MM.1S (cell line): Measurements from ENCODE around the gene FBP1.
A peak's percentile ranks its signal among the peaks of the same experiment; 100 is the strongest.

ENCODE experiments used
- DNase-seq: peaks from one replicate; pipeline ENCODE4 v3.0.0-alpha.2; 2015
- H2AFZ ChIP-seq: fragments of 300-600 bp; sonication (generic); 2 replicates; pipeline ENCODE4 v1.6.0; 2016; ENCODE audit warnings: antibody characterized with exemption, low read length
- H3F3A ChIP-seq: fragments of 300-600 bp; sonication (generic); 2 replicates; pipeline ENCODE4 v1.6.1; 2016; ENCODE audit warnings: mild to moderate bottlenecking, antibody characterized with exemption, low read length, moderate library complexity, mixed read lengths; ENCODE audit not compliant: insufficient read depth
- H3K27ac ChIP-seq: fragments of 300-600 bp; sonication (generic); 2 replicates; pipeline ENCODE4 v1.5.1; 2016; ENCODE audit warnings: mild to moderate bottlenecking, low read length
- H3K27me3 ChIP-seq: fragments of 300-600 bp; sonication (generic); replicated peaks from 2 replicates; pipeline ENCODE4 v1.6.0; 2016; ENCODE audit warnings: low read length; ENCODE audit not compliant: insufficient read depth
- H3K36me3 ChIP-seq: fragments of 300-600 bp; sonication (generic); replicated peaks from 2 replicates; pipeline ENCODE4 v1.6.1; 2016; ENCODE audit warnings: mild to moderate bottlenecking, low read length, mixed read lengths; ENCODE audit not compliant: insufficient read depth
- H3K4me1 ChIP-seq: fragments of 300-600 bp; sonication (generic); 2 replicates; pipeline ENCODE4 v1.6.1; 2016; ENCODE audit warnings: low read length, mixed read lengths
- H3K4me2 ChIP-seq: fragments of 300-600 bp; sonication (generic); 2 replicates; pipeline ENCODE4 v1.6.0; 2016; ENCODE audit warnings: low read depth, low read length
- H3K4me3 ChIP-seq: fragments of 300-600 bp; sonication (generic); 2 replicates; pipeline ENCODE4 v1.5.1; 2016; ENCODE audit warnings: low read length, mixed read lengths
- H3K79me2 ChIP-seq: fragments of 300-600 bp; sonication (generic); 2 replicates; pipeline ENCODE4 v1.6.1; 2016; ENCODE audit warnings: mixed run types, low read length, mixed read lengths
- H3K9ac ChIP-seq: fragments of 300-600 bp; sonication (generic); 2 replicates; pipeline ENCODE4 v1.6.1; 2016; ENCODE audit warnings: low read length, mixed read lengths
- H3K9me2 ChIP-seq: fragments of 300-600 bp; sonication (generic); replicated peaks from 2 replicates; pipeline ENCODE4 v1.6.1; 2016; ENCODE audit warnings: mild to moderate bottlenecking, low read length, mixed read lengths; ENCODE audit not compliant: insufficient read depth
- H3K9me3 ChIP-seq: fragments of 300-600 bp; sonication (generic); replicated peaks from 2 replicates; pipeline ENCODE4 v1.6.1; 2016; ENCODE audit warnings: mild to moderate bottlenecking, low read length, mixed read lengths; ENCODE audit not compliant: insufficient read depth
- H4K20me1 ChIP-seq: fragments of 300-600 bp; sonication (generic); 2 replicates; pipeline ENCODE4 v1.6.1; 2016; ENCODE audit warnings: mild to moderate bottlenecking, low read length, moderate library complexity, mixed read lengths; ENCODE audit not compliant: insufficient read depth
- EZH2 ChIP-seq: fragments of 300-600 bp; sonication (generic); optimal IDR thresholded peaks from 2 replicates; pipeline ENCODE3; 2017; ENCODE audit warnings: low read depth, mild to moderate bottlenecking, antibody characterized with exemption, low read length, mixed read lengths
- EZH2phosphoT487 ChIP-seq: fragments of 300-600 bp; sonication (generic); IDR thresholded peaks from 2 replicates; pipeline ENCODE4 v1.6.1; 2018; ENCODE audit warnings: antibody characterized with exemption, low read length
- TF ChIP-seq, protein P1 (sequence below): fragments of 300-600 bp; sonication (generic); IDR thresholded peaks from 2 replicates; pipeline ENCODE4 v1.5.1; 2016; ENCODE audit warnings: antibody characterized with exemption, low read length, mixed read lengths

The FBP1 gene

DNA sequence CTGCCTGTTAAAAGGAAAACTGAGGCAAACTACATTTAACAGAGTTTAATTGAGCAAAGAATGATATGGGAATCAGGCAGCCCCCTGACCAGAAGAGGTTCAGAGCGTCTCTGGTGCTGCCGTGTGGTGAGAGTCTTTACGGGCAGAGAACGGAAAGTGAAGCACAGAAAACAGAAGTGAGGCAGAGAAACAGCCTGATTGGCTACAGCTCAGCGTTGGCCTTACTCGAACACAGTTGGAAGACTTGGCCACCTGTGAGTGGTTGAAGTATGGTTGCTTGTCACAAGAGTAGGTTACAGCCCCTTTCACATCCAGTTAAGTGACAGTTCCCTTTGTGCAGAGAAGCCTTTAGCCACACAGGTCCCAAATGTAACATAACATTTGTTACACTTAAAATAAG, 16.9 kb upstream of the FBP1 start:
- Histone ChIP-seq H3K9me3 (no peaks in the 10 kb centered on the region), H2AFZ (peak overlapping the region; percentile 67), H3K9me2 (no peaks in the 10 kb centered on the region), H3K4me3 (peak overlapping the region; percentile 71), H3K36me3 (no peaks in the 10 kb centered on the region), H3K79me2 (no peaks in the 10 kb centered on the region), H3K4me2 (peak overlapping the region; percentile 97), H3K9ac (peak overlapping the region; percentile 89), H4K20me1 (no peaks in the 10 kb centered on the region), H3F3A (peaks cover 16% of the 10 kb centered on the region; the same call in 1 of the 2 replicates), H3K27ac (peak overlapping the region; percentile 78), H3K27me3 (no peaks in the 10 kb centered on the region), H3K4me1 (peaks cover 11% of the 10 kb centered on the region)
- DNase-seq, result peak; percentile 94
- TF ChIP-seq EZH2, result no peak
- TF ChIP-seq, protein P1, sequence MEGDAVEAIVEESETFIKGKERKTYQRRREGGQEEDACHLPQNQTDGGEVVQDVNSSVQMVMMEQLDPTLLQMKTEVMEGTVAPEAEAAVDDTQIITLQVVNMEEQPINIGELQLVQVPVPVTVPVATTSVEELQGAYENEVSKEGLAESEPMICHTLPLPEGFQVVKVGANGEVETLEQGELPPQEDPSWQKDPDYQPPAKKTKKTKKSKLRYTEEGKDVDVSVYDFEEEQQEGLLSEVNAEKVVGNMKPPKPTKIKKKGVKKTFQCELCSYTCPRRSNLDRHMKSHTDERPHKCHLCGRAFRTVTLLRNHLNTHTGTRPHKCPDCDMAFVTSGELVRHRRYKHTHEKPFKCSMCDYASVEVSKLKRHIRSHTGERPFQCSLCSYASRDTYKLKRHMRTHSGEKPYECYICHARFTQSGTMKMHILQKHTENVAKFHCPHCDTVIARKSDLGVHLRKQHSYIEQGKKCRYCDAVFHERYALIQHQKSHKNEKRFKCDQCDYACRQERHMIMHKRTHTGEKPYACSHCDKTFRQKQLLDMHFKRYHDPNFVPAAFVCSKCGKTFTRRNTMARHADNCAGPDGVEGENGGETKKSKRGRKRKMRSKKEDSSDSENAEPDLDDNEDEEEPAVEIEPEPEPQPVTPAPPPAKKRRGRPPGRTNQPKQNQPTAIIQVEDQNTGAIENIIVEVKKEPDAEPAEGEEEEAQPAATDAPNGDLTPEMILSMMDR, result no peak
- no peak for TF ChIP-seq EZH2phosphoT487

- H3K4me1 ChIP-seq, result peaks cover 11% of the 10 kb centered on the region
- no peaks in the 10 kb centered on the region for H3K36me3 ChIP-seq
- no peaks in the 10 kb centered on the region for H4K20me1 ChIP-seq
- H2AFZ ChIP-seq, result peak overlapping the region; percentile 67
- H3K4me3 ChIP-seq, result peak overlapping the region; percentile 71
- peak overlapping the region; percentile 97 for H3K4me2 ChIP-seq
- TF ChIP-seq EZH2, result no peak
- TF ChIP-seq, protein P1, result no peak
- TF ChIP-seq EZH2phosphoT487, result no peak
- DNase-seq, result peak; percentile 32
- H3K9me2 ChIP-seq, result no peaks in the 10 kb centered on the region
- peaks cover 16% of the 10 kb centered on the region; the same call in 1 of the 2 replicates for H3F3A ChIP-seq
- H3K79me2 ChIP-seq, result no peaks in the 10 kb centered on the region
- peak overlapping the region; percentile 89 for H3K9ac ChIP-seq
- H3K9me3 ChIP-seq, result no peaks in the 10 kb centered on the region
- H3K27me3 ChIP-seq, result no peaks in the 10 kb centered on the region
- peak overlapping the region; percentile 78 for H3K27ac ChIP-seq
These were observed 16.4 kb upstream of the FBP1 start for GRCh38 chr9:94655739-94656138.

GRCh38 chr9:94654165-94654894, 15.0 kb upstream of the FBP1 start:
- DNase-seq, result no peak
- no peaks in the 10 kb centered on the region for H4K20me1 ChIP-seq
- no peak overlapping the region for H3K9ac ChIP-seq
- TF ChIP-seq, protein P1, result no peak
- TF ChIP-seq EZH2 (no peak), EZH2phosphoT487 (no peak)
- H3K36me3 ChIP-seq, result no peaks in the 10 kb centered on the region
- H3K9me2 ChIP-seq, result no peaks in the 10 kb centered on the region
- H3K4me3 ChIP-seq, result no peak overlapping the region
- H3K79me2 ChIP-seq, result no peaks in the 10 kb centered on the region
- H3K4me1 ChIP-seq, result peaks cover 11% of the 10 kb centered on the region
- no peaks in the 10 kb centered on the region for H3K9me3 ChIP-seq
- H3K27ac ChIP-seq, result no peak overlapping the region
- H3K4me2 ChIP-seq, result no peak overlapping the region
- peaks cover 16% of the 10 kb centered on the region; the same call in 1 of the 2 replicates for H3F3A ChIP-seq
- H3K27me3 ChIP-seq, result no peaks in the 10 kb centered on the region
- no peak overlapping the region for H2AFZ ChIP-seq
